IMR-90 (cell line): ENCODE data around the gene TES. TPM values are rescaled to one million over a fixed set of nuclear protein-coding genes. Genes with fewer than 3 reads are reported as not detected.

Experiments
- ATAC-seq: fragments of 200-7000 bp; cut with Tn5 transposase; 2 replicates; pipeline ENCODE4 v1.9.1; 2020; ENCODE audit warnings: low read depth, mild to moderate bottlenecking, moderate library complexity
- BruUV-seq: library from RNA; stranded (reverse); fragments of 400-500 nt; replicated peaks from 2 replicates; lab custom pipeline; 2021; lab: Mats Ljungman, UMichigan
- CTCF ChIA-PET: fragments of 300-600 bp; formaldehyde crosslinking; extraction: SDS; loops from one replicate; lab custom pipeline; 2021; ENCODE audit warnings: antibody characterized with exemption; lab: Yijun Ruan, JAX
- POLR2A ChIA-PET: fragments of 300-600 bp; sonication (Branson Sonifier 250); formaldehyde crosslinking; loops from one replicate; lab custom pipeline; 2022; ENCODE audit warnings: antibody characterized with exemption; ENCODE audit not compliant: unreplicated experiment; lab: Charles Lee
- DNase-seq: peaks from one replicate; pipeline ENCODE4 v3.0.0; 2013
- H2AFZ ChIP-seq: replicated peaks from 2 replicates; pipeline ENCODE3; 2013; ENCODE audit warnings: low read length, mild to moderate bottlenecking; ENCODE audit not compliant: poor library complexity
- H2AK5ac ChIP-seq: 2 replicates; pipeline ENCODE4 v1.6.1; 2013; ENCODE audit warnings: low read depth, low read length, inconsistent platforms
- H2AK9ac ChIP-seq: replicated peaks from 2 replicates; pipeline ENCODE3; 2013; ENCODE audit warnings: mild to moderate bottlenecking, low read depth, low read length, moderate library complexity; ENCODE audit not compliant: poor library complexity
- H2BK120ac ChIP-seq: 2 replicates; pipeline ENCODE4 v1.6.1; 2013; ENCODE audit warnings: low read depth, low read length, inconsistent platforms
- H2BK15ac ChIP-seq: 3 replicates; pipeline ENCODE4 v1.6.1; 2013; ENCODE audit warnings: low read depth, low read length, inconsistent platforms
- H2BK20ac ChIP-seq: 2 replicates; pipeline ENCODE4 v1.6.1; 2013; ENCODE audit warnings: low read depth, mild to moderate bottlenecking, inconsistent platforms, low read length, moderate library complexity
- H2BK5ac ChIP-seq: 2 replicates; pipeline ENCODE4 v1.6.1; 2013; ENCODE audit warnings: mild to moderate bottlenecking, low read depth, low read length, inconsistent platforms; ENCODE audit not compliant: poor library complexity, severe bottlenecking
- H3K14ac ChIP-seq: replicated peaks from 2 replicates; pipeline ENCODE4 v1.6.1; 2013; ENCODE audit warnings: low read depth, low read length, inconsistent platforms
- H3K18ac ChIP-seq: 2 replicates; pipeline ENCODE4 v1.6.1; 2013; ENCODE audit warnings: low read depth, low read length, control low read depth
- H3K23ac ChIP-seq: 2 replicates; pipeline ENCODE4 v1.6.1; 2013; ENCODE audit warnings: low read depth, low read length, inconsistent platforms
- H3K27ac ChIP-seq: 2 replicates; pipeline ENCODE4 v1.5.1; 2013; ENCODE audit warnings: mild to moderate bottlenecking, control low read depth, low read length; ENCODE audit not compliant: insufficient read depth
- H3K27me3 ChIP-seq: 2 replicates; pipeline ENCODE4 v1.6.1; 2013; ENCODE audit warnings: low read length; ENCODE audit not compliant: control insufficient read depth, insufficient read depth
- H3K36me3 ChIP-seq: 2 replicates; pipeline ENCODE4 v1.6.1; 2013; ENCODE audit warnings: low read length, mixed read lengths; ENCODE audit not compliant: control insufficient read depth, insufficient read depth
- H3K4ac ChIP-seq: 2 replicates; pipeline ENCODE4 v1.6.1; 2013; ENCODE audit warnings: low read depth, low read length, inconsistent platforms
- H3K4me1 ChIP-seq: 2 replicates; pipeline ENCODE4 v1.6.1; 2013; ENCODE audit warnings: low read length, mixed read lengths; ENCODE audit not compliant: control insufficient read depth, insufficient read depth
- H3K4me2 ChIP-seq: 2 replicates; pipeline ENCODE4 v1.6.1; 2013; ENCODE audit warnings: low read depth, mild to moderate bottlenecking, control low read depth, low read length, moderate library complexity
- H3K4me3 ChIP-seq: 2 replicates; pipeline ENCODE4 v1.5.1; 2013; ENCODE audit warnings: low read depth, mild to moderate bottlenecking, control low read depth, low read length, moderate library complexity; ENCODE audit not compliant: insufficient read depth
- H3K56ac ChIP-seq: 2 replicates; pipeline ENCODE4 v1.6.1; 2013; ENCODE audit warnings: low read length, inconsistent platforms; ENCODE audit not compliant: insufficient read depth; ENCODE audit errors: extremely low read depth
- H3K79me1 ChIP-seq, 2 experiments: 2 replicates each; pipeline ENCODE4 v1.6.1; 2013; ENCODE audit warnings: low read length in 2 of 2, inconsistent platforms in 1 of 2, low read depth in 1 of 2
- H3K9ac ChIP-seq: 2 replicates; pipeline ENCODE4 v1.6.1; 2013; ENCODE audit warnings: low read depth, low read length, control low read depth
- H3K9me1 ChIP-seq: 2 replicates; pipeline ENCODE4 v1.6.1; 2013; ENCODE audit warnings: low read length, inconsistent platforms; ENCODE audit not compliant: insufficient read depth
- H3K9me3 ChIP-seq: 2 replicates; pipeline ENCODE4 v1.6.1; 2013; ENCODE audit warnings: low read length; ENCODE audit not compliant: control insufficient read depth, insufficient read depth
- H4K20me1 ChIP-seq: 2 replicates; pipeline ENCODE4 v1.6.1; 2013; ENCODE audit warnings: low read length, inconsistent platforms; ENCODE audit not compliant: insufficient read depth
- H4K5ac ChIP-seq: 2 replicates; pipeline ENCODE4 v1.6.1; 2013; ENCODE audit warnings: mild to moderate bottlenecking, low read depth, low read length, control low read depth
- H4K8ac ChIP-seq, 2 experiments: 2 replicates each; pipeline ENCODE4 v1.6.1; 2013; ENCODE audit warnings: low read depth in 2 of 2, low read length in 2 of 2, control low read depth in 1 of 2, inconsistent platforms in 1 of 2
- H4K91ac ChIP-seq: 2 replicates; pipeline ENCODE4 v1.6.1; 2013; ENCODE audit warnings: low read depth, low read length, inconsistent platforms; ENCODE audit not compliant: insufficient read depth
- CHD1 ChIP-seq: IDR thresholded peaks from 2 replicates; pipeline ENCODE4 v1.6.1; 2012; ENCODE audit warnings: low read depth, low read length, improper control_type of control experiment
- FOS ChIP-seq: fragments of 150-350 bp; IDR thresholded peaks from 2 replicates; pipeline ENCODE4 v1.6.1; 2016; ENCODE audit warnings: low read depth, low read length
- NFE2L2 ChIP-seq: fragments of 150-350 bp; IDR thresholded peaks from 2 replicates; pipeline ENCODE4 v1.6.1; 2016; ENCODE audit warnings: low read depth, mild to moderate bottlenecking, low read length
- RAD21 ChIP-seq: IDR thresholded peaks from 2 replicates; pipeline ENCODE4 v1.6.1; 2012; ENCODE audit warnings: low read length, improper control_type of control experiment
- RFX5 ChIP-seq: IDR thresholded peaks from 2 replicates; pipeline ENCODE4 v1.8.0; 2012; ENCODE audit warnings: low read depth, mild to moderate bottlenecking, low read length, moderate library complexity
- SMC3 ChIP-seq: fragments of 150-350 bp; IDR thresholded peaks from 2 replicates; pipeline ENCODE4 v1.6.1; 2016; ENCODE audit warnings: low read depth, mild to moderate bottlenecking, antibody characterized with exemption, low read length, moderate library complexity
- WGBS, 2 experiments: methylation state at CpG; one replicate each; pipeline versions ENCODE4 v1.1.5 to v1.1.7; 2013; ENCODE audit warnings: missing lambda C conversion rate in 2 of 2; ENCODE audit not compliant: insufficient read length in 1 of 2; ENCODE audit errors: extremely low coverage in 2 of 2; 5-methylcytosine and 5-hydroxymethylcytosine counted together
- dilution Hi-C: fragments of 300-500 bp; cut with HindIII; formaldehyde crosslinking; loops from one replicate; pipeline ENCODE4 v1.14.3; 2018; ENCODE audit warnings: low sequenced_read_pairs; ENCODE audit not compliant: unreplicated experiment
- in situ Hi-C: fragments of 300-500 bp; cut with MboI; formaldehyde crosslinking; loops from 3 replicates; pipeline ENCODE4 v1.14.3; 2019; ENCODE audit warnings: low sequenced_read_pairs, inconsistent platforms, mixed read lengths
- intact Hi-C: fragments of 100-400 bp; cut with micrococcal nuclease; formaldehyde crosslinking; loops from 2 replicates; pipeline ENCODE4 v1.10.0; 2022
- polyA plus RNA-seq, 3 experiments: library from polyadenylated mRNA; depleted of rRNA; stranded (reverse); fragments of >200 nt; gene quantifications; 2 replicates each; pipeline ENCODE4 v1.2.3, GENCODE V29; 2012; ENCODE audit warnings: low replicate concordance in 1 of 3
- total RNA-seq: library from RNA; depleted of rRNA; stranded (reverse); fragments of >200 nt; gene quantifications from 2 replicates; pipeline ENCODE4 v1.2.3, GENCODE V29; 2012
- TF ChIP-seq, protein P1 (sequence below): fragments of 150-350 bp; IDR thresholded peaks from 2 replicates; pipeline ENCODE4 v1.6.1; 2017; ENCODE audit warnings: mild to moderate bottlenecking, antibody characterized with exemption, low read length, low read depth
- TF ChIP-seq, protein P2 (sequence below): conservative IDR thresholded peaks from 2 replicates; pipeline ENCODE4 v1.5.1; 2012; ENCODE audit warnings: mild to moderate bottlenecking, low read depth, low read length, improper control_type of control experiment

TES gene
- total and polyA plus RNA-seq, 2 of the 4 experiments (the other 2 are of a cell fraction) = 54.0 to 83.3 TPM

DNA sequence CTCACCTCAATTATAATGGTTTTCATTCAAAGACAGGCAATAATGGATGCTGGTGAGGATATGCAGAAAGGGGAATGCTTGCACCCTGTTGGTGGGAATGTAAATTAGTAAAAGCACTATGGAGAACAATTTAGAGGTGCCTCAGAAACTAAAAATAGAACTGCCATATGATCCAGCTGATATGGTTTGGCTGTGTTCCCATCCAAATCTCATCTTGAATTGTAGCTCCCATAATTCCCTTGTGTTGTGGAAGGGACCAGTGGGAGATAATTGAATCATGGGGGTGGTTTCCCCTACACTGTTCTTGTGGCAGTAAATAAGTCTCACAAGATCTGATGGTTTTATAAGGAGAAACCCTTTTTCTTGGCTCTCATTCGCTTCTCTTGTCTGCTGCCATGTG is 87.7 kb downstream of the TES start:
- Histone ChIP-seq H3K27me3 (no peaks in the 10 kb centered on the region), H3K9me3 (no peaks in the 10 kb centered on the region), H2AK9ac (no peak overlapping the region), H3K36me3 (no peaks in the 10 kb centered on the region), H4K20me1 (no peaks in the 10 kb centered on the region), H2AFZ (no peak overlapping the region), H2BK5ac (no peak overlapping the region), H3K23ac (no peak overlapping the region), H3K4me2 (no peak overlapping the region), H3K9ac (no peak overlapping the region), H2BK120ac (no peak overlapping the region), H3K4me3 (no peak overlapping the region), H4K8ac (no peak overlapping the region), H3K14ac (no peak overlapping the region), H3K56ac (no peak overlapping the region), H2AK5ac (no peak overlapping the region), H3K4me1 (no peaks in the 10 kb centered on the region), H2BK20ac (no peak overlapping the region), H3K18ac (no peak overlapping the region), H3K9me1 (no peaks in the 10 kb centered on the region), H4K91ac (no peak overlapping the region), H2BK15ac (no peak overlapping the region), H3K79me1 (peaks cover 0 to 3% of the 10 kb centered on the region in 2 experiments; a peak in 1 of 4 replicates), H3K27ac (no peak overlapping the region), H4K5ac (no peak overlapping the region), H3K4ac (no peak overlapping the region)
- intact Hi-C loops (no loop called here), dilution Hi-C loops (no loop called here), in situ Hi-C loops (no loop called here)
- DNase-seq (no peak), ATAC-seq (no peak)
- ChIA-PET POLR2A (no interaction called here), CTCF (no interaction called here)
- no CpG with 5 or more reads among the region's 1 CpG for WGBS, 2 experiments
- TF ChIP-seq SMC3 = no peak
- TF ChIP-seq RAD21 = no peak
- no peak for TF ChIP-seq RFX5
- no peak for TF ChIP-seq NFE2L2
- TF ChIP-seq FOS = no peak
- TF ChIP-seq, protein P1, sequence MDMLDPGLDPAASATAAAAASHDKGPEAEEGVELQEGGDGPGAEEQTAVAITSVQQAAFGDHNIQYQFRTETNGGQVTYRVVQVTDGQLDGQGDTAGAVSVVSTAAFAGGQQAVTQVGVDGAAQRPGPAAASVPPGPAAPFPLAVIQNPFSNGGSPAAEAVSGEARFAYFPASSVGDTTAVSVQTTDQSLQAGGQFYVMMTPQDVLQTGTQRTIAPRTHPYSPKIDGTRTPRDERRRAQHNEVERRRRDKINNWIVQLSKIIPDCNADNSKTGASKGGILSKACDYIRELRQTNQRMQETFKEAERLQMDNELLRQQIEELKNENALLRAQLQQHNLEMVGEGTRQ = no peak
- TF ChIP-seq CHD1 = no peak
- TF ChIP-seq, protein P2, sequence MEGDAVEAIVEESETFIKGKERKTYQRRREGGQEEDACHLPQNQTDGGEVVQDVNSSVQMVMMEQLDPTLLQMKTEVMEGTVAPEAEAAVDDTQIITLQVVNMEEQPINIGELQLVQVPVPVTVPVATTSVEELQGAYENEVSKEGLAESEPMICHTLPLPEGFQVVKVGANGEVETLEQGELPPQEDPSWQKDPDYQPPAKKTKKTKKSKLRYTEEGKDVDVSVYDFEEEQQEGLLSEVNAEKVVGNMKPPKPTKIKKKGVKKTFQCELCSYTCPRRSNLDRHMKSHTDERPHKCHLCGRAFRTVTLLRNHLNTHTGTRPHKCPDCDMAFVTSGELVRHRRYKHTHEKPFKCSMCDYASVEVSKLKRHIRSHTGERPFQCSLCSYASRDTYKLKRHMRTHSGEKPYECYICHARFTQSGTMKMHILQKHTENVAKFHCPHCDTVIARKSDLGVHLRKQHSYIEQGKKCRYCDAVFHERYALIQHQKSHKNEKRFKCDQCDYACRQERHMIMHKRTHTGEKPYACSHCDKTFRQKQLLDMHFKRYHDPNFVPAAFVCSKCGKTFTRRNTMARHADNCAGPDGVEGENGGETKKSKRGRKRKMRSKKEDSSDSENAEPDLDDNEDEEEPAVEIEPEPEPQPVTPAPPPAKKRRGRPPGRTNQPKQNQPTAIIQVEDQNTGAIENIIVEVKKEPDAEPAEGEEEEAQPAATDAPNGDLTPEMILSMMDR = no peak
- no TSS peak for BruUV-seq
